ENCODE data around the gene HOMER2.

DNA sequence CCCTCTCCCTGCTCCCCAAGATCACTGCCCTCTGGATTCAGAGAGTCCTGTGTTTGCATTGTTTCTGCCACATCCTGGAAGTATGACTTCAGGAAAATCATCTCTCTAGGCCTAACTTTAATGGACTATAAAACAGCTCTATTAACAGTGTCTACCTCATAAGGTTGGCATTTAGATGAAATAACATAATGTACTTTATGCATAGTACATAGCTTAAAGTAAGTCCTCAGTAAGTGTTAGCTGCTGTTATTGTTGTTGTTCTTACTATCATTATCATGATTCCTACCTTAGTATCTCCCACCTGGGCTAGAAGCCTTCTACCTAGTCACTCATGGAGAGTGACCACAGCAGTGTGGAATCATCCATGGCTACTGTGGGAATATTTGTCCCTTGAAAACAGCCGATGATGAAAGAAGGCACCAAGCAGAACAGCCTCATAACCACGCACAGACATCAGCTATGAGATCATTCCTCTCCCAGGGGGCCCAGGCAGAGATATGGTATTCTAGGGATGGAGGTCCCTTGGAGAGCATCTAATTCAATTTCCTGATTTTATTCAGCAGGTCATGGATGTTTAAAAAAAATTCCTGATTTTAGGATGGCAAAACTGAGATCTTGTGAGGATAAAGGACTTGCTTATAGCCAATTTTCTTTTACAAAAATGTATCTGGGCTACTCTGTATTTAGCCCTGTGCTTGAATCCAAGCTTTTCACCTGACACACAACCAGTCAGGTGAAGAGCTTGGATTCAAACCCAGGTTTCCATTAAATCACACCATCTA, 148.5 kb downstream of the HOMER2 start:
- TF ChIP-seq, protein P1, sequence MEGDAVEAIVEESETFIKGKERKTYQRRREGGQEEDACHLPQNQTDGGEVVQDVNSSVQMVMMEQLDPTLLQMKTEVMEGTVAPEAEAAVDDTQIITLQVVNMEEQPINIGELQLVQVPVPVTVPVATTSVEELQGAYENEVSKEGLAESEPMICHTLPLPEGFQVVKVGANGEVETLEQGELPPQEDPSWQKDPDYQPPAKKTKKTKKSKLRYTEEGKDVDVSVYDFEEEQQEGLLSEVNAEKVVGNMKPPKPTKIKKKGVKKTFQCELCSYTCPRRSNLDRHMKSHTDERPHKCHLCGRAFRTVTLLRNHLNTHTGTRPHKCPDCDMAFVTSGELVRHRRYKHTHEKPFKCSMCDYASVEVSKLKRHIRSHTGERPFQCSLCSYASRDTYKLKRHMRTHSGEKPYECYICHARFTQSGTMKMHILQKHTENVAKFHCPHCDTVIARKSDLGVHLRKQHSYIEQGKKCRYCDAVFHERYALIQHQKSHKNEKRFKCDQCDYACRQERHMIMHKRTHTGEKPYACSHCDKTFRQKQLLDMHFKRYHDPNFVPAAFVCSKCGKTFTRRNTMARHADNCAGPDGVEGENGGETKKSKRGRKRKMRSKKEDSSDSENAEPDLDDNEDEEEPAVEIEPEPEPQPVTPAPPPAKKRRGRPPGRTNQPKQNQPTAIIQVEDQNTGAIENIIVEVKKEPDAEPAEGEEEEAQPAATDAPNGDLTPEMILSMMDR (IDR thresholded peaks at IDR 0.05), result no peak
- no peak for TF ChIP-seq POLR2A (IDR thresholded peaks at IDR 0.05)
